Lung microvascular endothelial cell (primary cell): ENCODE measurements around the gene PPP4R1. TPM values are rescaled to one million over a fixed set of nuclear protein-coding genes. Genes with fewer than 3 reads are reported as not detected.
A peak's percentile ranks its signal among the peaks of the same experiment; 100 is the strongest.

Experiments used
- DNase-seq, 2 donors: peaks; one replicate each; pipeline versions ENCODE4 v3.0.0 to v3.0.0-alpha.2; 2010; ENCODE audit warnings: low read depth in 2 of 2
- total RNA-seq: library from RNA; depleted of rRNA; stranded (reverse); fragments of >200 nt; gene quantifications from 2 replicates; pipeline ENCODE4 v1.2.1, GENCODE V29; 2014

Gene PPP4R1
- total RNA-seq, 1 donor from 2014 or later, result 134 TPM

GRCh38 chr18:9596843-9597526 lies 17.4 kb downstream of the PPP4R1 start:
- DNase-seq, result no peak

GRCh38 chr18:9596226-9596625 lies 18.1 kb downstream of the PPP4R1 start:
- DNase-seq, result no peak

- peak in 1 of 2 donors; percentile 68 for DNase-seq
Observed at GRCh38 chr18:9594823-9595596, 19.3 kb downstream of the PPP4R1 start.

- no peak for DNase-seq
Observed at GRCh38 chr18:9587924-9588323, 26.4 kb downstream of the PPP4R1 start.

GRCh38 chr18:9586814-9587213 lies 27.5 kb downstream of the PPP4R1 start:
- DNase-seq, result no peak

- DNase-seq, result no peak
Observed at GRCh38 chr18:9581667-9582066, 32.7 kb downstream of the PPP4R1 start.

GRCh38 chr18:9578306-9578705 lies 36.1 kb downstream of the PPP4R1 start:
- DNase-seq, result no peak

GRCh38 chr18:9577361-9577760 lies 37.0 kb downstream of the PPP4R1 start:
- DNase-seq, result no peak

GRCh38 chr18:9575558-9575957 lies 38.8 kb downstream of the PPP4R1 start:
- peak; percentile 98 for DNase-seq

- no peak for DNase-seq
Observed at GRCh38 chr18:9574473-9575115, 39.8 kb downstream of the PPP4R1 start.

- DNase-seq, result peak; percentile 86 to 90
Observed at GRCh38 chr18:9571546-9571945, 42.8 kb downstream of the PPP4R1 start.

GRCh38 chr18:9570255-9570654 lies 44.1 kb downstream of the PPP4R1 start:
- DNase-seq, result no peak

- no peak for DNase-seq
Observed at GRCh38 chr18:9569178-9569577, 45.2 kb downstream of the PPP4R1 start.

GRCh38 chr18:9568186-9568585 lies 46.2 kb downstream of the PPP4R1 start:
- no peak for DNase-seq

- DNase-seq, result no peak
Observed at GRCh38 chr18:9565407-9565806, 49.0 kb downstream of the PPP4R1 start.

GRCh38 chr18:9563331-9563730 lies 51.0 kb downstream of the PPP4R1 start:
- DNase-seq, result no peak

GRCh38 chr18:9562584-9562983 lies 51.8 kb downstream of the PPP4R1 start:
- no peak for DNase-seq

GRCh38 chr18:9561759-9562158 lies 52.6 kb downstream of the PPP4R1 start:
- peak in 1 of 2 donors; percentile 31 for DNase-seq

GRCh38 chr18:9559253-9559652 lies 55.1 kb downstream of the PPP4R1 start:
- no peak for DNase-seq

- no peak for DNase-seq
Observed at GRCh38 chr18:9558387-9559064, 55.8 kb downstream of the PPP4R1 start.

GRCh38 chr18:9557250-9557943 lies 57.0 kb downstream of the PPP4R1 start:
- no peak for DNase-seq
